K562 (cell line): ENCODE data around the gene TOR1B. TPM values are rescaled to one million over a fixed set of nuclear protein-coding genes. Genes with fewer than 3 reads are reported as not detected.
A peak's percentile ranks its signal among the peaks of the same experiment; 100 is the strongest.

Experiments
- CXXC5 ChIP-seq: fragments of 250-450 bp; sonication (Bioruptor Pico); IDR thresholded peaks from 2 replicates; pipeline ENCODE4 v1.8.0; 2022; ENCODE audit warnings: inconsistent platforms, mild to moderate bottlenecking, moderate library complexity
- ESRRB ChIP-seq: fragments of 250-450 bp; sonication (Bioruptor Pico); IDR thresholded peaks from 2 replicates; pipeline ENCODE4 v1.5.0; 2020; ENCODE audit warnings: mild to moderate bottlenecking, moderate library complexity, borderline replicate concordance
- FOS ChIP-seq: IDR thresholded peaks from 3 replicates; pipeline ENCODE4 v1.6.1; 2011; ENCODE audit not compliant: insufficient read length; ENCODE audit errors: extremely low read depth
- FOSL1 ChIP-seq: fragments of 200-800 bp; sonication (Bioruptor generic); conservative IDR thresholded peaks from 2 replicates; pipeline ENCODE4 v1.6.1; 2016; ENCODE audit warnings: missing genetic modification characterization, missing compliant biosample characterization
- GABPB2 ChIP-seq: fragments of 250-450 bp; sonication (Bioruptor Pico); conservative IDR thresholded peaks from 2 replicates; pipeline ENCODE4 v1.5.1; 2021; ENCODE audit warnings: mild to moderate bottlenecking
- GATA2 ChIP-seq: sonication (generic); formaldehyde crosslinking; IDR thresholded peaks from 2 replicates; pipeline ENCODE4 v1.4.0; 2020; ENCODE audit warnings: mild to moderate bottlenecking, missing genetic modification reagents
- HDGF ChIP-seq: fragments of 450-650 bp; IDR thresholded peaks from 2 replicates; pipeline ENCODE4 v1.6.1; 2016
- JUND ChIP-seq, 2 experiments: IDR thresholded peaks; 2 replicates in 1 of 2; 3 replicates in 1 of 2; pipeline ENCODE4 v1.6.1; 2011; ENCODE audit warnings: borderline replicate concordance in 2 of 2, low read depth in 2 of 2, low read length in 2 of 2, improper control_type of control experiment in 1 of 2, missing biosample characterization in 1 of 2, missing genetic modification characterization in 1 of 2, missing genetic modification reagents in 1 of 2
- KLF16 ChIP-seq: IDR thresholded peaks from 2 replicates; pipeline ENCODE4 v1.6.1; 2016; ENCODE audit warnings: antibody characterized with exemption
- MECOM ChIP-seq: fragments of 250-450 bp; sonication (Bioruptor Pico); IDR thresholded peaks from 2 replicates; pipeline ENCODE4 v1.8.0; 2022; ENCODE audit warnings: inconsistent platforms
- MTF1 ChIP-seq: fragments of 250-450 bp; sonication (Bioruptor Pico); IDR thresholded peaks from 2 replicates; pipeline ENCODE4 v1.9.0; 2021; ENCODE audit warnings: moderate library complexity, mild to moderate bottlenecking, inconsistent platforms, borderline replicate concordance
- MYC ChIP-seq, 2 experiments: fragments of 250-450 bp in 1 of 2; sonication (Bioruptor Pico) in 1 of 2; IDR thresholded peaks; 2 replicates each; pipeline versions ENCODE4 v1.5.1 to v1.6.1; 2012 to 2021; ENCODE audit warnings: low read depth in 2 of 2, borderline replicate concordance in 1 of 2, improper control_type of control experiment in 1 of 2, low read length in 1 of 2, mild to moderate bottlenecking in 1 of 2, moderate library complexity in 1 of 2
- POLR2AphosphoS5 ChIP-seq: IDR thresholded peaks from 2 replicates; pipeline ENCODE4 v1.6.1; 2011; ENCODE audit warnings: mild to moderate bottlenecking, low read depth, low read length, moderate library complexity; ENCODE audit not compliant: control insufficient read depth, insufficient read depth
- PYGO2 ChIP-seq: fragments of 450-650 bp; IDR thresholded peaks from 2 replicates; pipeline ENCODE4 v1.6.1; 2016; ENCODE audit warnings: mild to moderate bottlenecking, missing genetic modification characterization, moderate library complexity, missing compliant biosample characterization
- SMAD4 ChIP-seq: fragments of 250-450 bp; sonication (Bioruptor Pico); conservative IDR thresholded peaks from 2 replicates; pipeline ENCODE4 v1.8.0; 2021; ENCODE audit warnings: inconsistent platforms, mild to moderate bottlenecking, moderate library complexity
- SOX6 ChIP-seq: fragments of 450-650 bp; IDR thresholded peaks from 2 replicates; pipeline ENCODE4 v1.6.1; 2014; ENCODE audit warnings: mild to moderate bottlenecking
- ZNF253 ChIP-seq: fragments of 250-450 bp; sonication (Bioruptor Pico); conservative IDR thresholded peaks from 2 replicates; pipeline ENCODE4 v1.6.1; 2021; ENCODE audit warnings: mild to moderate bottlenecking
- ZNF583 ChIP-seq: fragments of 250-450 bp; sonication (Bioruptor Pico); IDR thresholded peaks from 2 replicates; pipeline ENCODE4 v1.4.0; 2020
- polyA plus RNA-seq, 8 experiments: library from polyadenylated mRNA; depleted of rRNA in 4 of 8; stranded (reverse) in 5 of 8; unstranded in 3 of 8; fragments of >200 nt; fragmentation: Nextera tagmentation in 2 of 8; fragmentation: Illumina TruSeq in 1 of 8; extraction: Ambion mirVana in 2 of 8; extraction: Trizol in 1 of 8; gene quantifications; 2 replicates each; pipeline versions ENCODE4 v1.2.1 to v1.2.3, GENCODE V29; 2011 to 2014; ENCODE audit warnings: inconsistent platforms in 1 of 8, missing spikeins in 1 of 8
- total RNA-seq, 7 experiments: library from RNA; depleted of rRNA in 6 of 7; stranded (reverse); fragments of >200 nt in 6 of 7; fragmentation: Illumina TruSeq in 2 of 7; extraction: Trizol in 2 of 7; gene quantifications; 2 replicates each; pipeline versions ENCODE4 v1.2.1 to v1.2.3, GENCODE V29; 2011 to 2021; ENCODE audit warnings: low replicate concordance in 1 of 7
- TF ChIP-seq, protein P1 (sequence below): fragments of 200-800 bp; sonication (Bioruptor generic); IDR thresholded peaks from 2 replicates; pipeline ENCODE4 v1.6.1; 2016; ENCODE audit warnings: missing genetic modification characterization, missing compliant biosample characterization
- TF ChIP-seq, protein P2 (sequence below): fragments of 250-450 bp; sonication (Bioruptor Pico); IDR thresholded peaks from 2 replicates; pipeline ENCODE4 v1.8.0; 2022; ENCODE audit warnings: moderate library complexity, mild to moderate bottlenecking, inconsistent platforms
- TF ChIP-seq, protein P3 (sequence below): sonication (generic); formaldehyde crosslinking; IDR thresholded peaks from 2 replicates; pipeline ENCODE4 v1.9.0; 2022; ENCODE audit warnings: mild to moderate bottlenecking, missing genetic modification reagents

Gene TOR1B
- total and polyA plus RNA-seq, 9 of the 15 experiments (the other 6 are each of a cell fraction or from before 2014, with no cell fraction given), result 4.2 to 36.5 (median 24.6) TPM

DNA sequence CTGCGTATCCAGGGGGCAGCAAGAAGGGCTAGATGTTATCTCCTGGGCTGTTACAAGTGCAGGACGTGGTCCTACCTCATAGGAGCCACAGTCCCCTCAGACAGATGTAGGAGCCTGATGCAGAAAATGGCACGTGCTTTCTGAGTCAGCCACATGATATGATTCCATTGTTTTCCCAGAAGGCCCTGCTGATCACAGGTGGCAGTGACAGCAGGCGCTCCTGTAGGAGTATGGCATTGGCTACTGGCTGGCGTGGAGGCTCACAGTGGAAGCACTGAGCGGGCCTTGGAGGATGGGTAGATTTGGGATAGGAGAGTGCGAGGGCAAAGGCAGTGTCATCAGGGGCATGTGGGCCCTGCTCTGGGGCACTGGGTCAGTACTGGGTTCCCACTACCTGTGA, 54.2 kb downstream of the TOR1B start (continued):
- TF ChIP-seq, protein P1, sequence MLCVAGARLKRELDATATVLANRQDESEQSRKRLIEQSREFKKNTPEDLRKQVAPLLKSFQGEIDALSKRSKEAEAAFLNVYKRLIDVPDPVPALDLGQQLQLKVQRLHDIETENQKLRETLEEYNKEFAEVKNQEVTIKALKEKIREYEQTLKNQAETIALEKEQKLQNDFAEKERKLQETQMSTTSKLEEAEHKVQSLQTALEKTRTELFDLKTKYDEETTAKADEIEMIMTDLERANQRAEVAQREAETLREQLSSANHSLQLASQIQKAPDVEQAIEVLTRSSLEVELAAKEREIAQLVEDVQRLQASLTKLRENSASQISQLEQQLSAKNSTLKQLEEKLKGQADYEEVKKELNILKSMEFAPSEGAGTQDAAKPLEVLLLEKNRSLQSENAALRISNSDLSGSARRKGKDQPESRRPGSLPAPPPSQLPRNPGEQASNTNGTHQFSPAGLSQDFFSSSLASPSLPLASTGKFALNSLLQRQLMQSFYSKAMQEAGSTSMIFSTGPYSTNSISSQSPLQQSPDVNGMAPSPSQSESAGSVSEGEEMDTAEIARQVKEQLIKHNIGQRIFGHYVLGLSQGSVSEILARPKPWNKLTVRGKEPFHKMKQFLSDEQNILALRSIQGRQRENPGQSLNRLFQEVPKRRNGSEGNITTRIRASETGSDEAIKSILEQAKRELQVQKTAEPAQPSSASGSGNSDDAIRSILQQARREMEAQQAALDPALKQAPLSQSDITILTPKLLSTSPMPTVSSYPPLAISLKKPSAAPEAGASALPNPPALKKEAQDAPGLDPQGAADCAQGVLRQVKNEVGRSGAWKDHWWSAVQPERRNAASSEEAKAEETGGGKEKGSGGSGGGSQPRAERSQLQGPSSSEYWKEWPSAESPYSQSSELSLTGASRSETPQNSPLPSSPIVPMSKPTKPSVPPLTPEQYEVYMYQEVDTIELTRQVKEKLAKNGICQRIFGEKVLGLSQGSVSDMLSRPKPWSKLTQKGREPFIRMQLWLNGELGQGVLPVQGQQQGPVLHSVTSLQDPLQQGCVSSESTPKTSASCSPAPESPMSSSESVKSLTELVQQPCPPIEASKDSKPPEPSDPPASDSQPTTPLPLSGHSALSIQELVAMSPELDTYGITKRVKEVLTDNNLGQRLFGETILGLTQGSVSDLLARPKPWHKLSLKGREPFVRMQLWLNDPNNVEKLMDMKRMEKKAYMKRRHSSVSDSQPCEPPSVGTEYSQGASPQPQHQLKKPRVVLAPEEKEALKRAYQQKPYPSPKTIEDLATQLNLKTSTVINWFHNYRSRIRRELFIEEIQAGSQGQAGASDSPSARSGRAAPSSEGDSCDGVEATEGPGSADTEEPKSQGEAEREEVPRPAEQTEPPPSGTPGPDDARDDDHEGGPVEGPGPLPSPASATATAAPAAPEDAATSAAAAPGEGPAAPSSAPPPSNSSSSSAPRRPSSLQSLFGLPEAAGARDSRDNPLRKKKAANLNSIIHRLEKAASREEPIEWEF (CRISPR knock-in tag), result peak; percentile 57; the same call in 1 of the 2 replicates
- TF ChIP-seq KLF16 (no peak), MYC (IDR thresholded peaks at IDR 0.05; ENCODE audit: low read depth, low read length) (peak; percentile 73; the same call in 1 of the 2 replicates), MYC (CRISPR knock-in tag; IDR thresholded peaks at IDR 0.05; ENCODE audit: borderline replicate concordance, low read depth) (peak; percentile 37; the same call in 1 of the 2 replicates), HDGF (no peak), FOS (peak; percentile 3), ZNF253 (CRISPR knock-in tag) (no peak), ESRRB (CRISPR knock-in tag) (no peak), CXXC5 (CRISPR knock-in tag) (peak; percentile 75), JUND (IDR thresholded peaks at IDR 0.05; ENCODE audit: borderline replicate concordance, low read depth, low read length) (peak; percentile 60; the same call in 1 of the 2 replicates), JUND (tag; IDR thresholded peaks at IDR 0.05; ENCODE audit: borderline replicate concordance, low read depth, low read length) (peak; percentile 71; the same call in 2 of the 3 replicates), MECOM (CRISPR knock-in tag) (0 out of 2 replicates have a peak, but pooled peaks have one; percentile 60), ZNF583 (CRISPR knock-in tag) (peak; percentile 75; the same call in 1 of the 2 replicates), FOSL1 (tag) (peak; percentile 83), GATA2 (peak; percentile 59), SOX6 (no peak), GABPB2 (0 out of 2 replicates have a peak, but pooled peaks have one; percentile 22), POLR2AphosphoS5 (no peak), SMAD4 (CRISPR knock-in tag) (peak; percentile 80), MTF1 (CRISPR knock-in tag) (0 out of 2 replicates have a peak, but pooled peaks have one; percentile 6), PYGO2 (0 out of 2 replicates have a peak, but pooled peaks have one; percentile 40)
- TF ChIP-seq, protein P2, sequence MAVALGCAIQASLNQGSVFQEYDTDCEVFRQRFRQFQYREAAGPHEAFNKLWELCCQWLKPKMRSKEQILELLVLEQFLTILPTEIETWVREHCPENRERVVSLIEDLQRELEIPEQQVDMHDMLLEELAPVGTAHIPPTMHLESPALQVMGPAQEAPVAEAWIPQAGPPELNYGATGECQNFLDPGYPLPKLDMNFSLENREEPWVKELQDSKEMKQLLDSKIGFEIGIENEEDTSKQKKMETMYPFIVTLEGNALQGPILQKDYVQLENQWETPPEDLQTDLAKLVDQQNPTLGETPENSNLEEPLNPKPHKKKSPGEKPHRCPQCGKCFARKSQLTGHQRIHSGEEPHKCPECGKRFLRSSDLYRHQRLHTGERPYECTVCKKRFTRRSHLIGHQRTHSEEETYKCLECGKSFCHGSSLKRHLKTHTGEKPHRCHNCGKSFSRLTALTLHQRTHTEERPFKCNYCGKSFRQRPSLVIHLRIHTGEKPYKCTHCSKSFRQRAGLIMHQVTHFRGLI (CRISPR knock-in tag), result 0 out of 2 replicates have a peak, but pooled peaks have one; percentile 6
- TF ChIP-seq, protein P3, sequence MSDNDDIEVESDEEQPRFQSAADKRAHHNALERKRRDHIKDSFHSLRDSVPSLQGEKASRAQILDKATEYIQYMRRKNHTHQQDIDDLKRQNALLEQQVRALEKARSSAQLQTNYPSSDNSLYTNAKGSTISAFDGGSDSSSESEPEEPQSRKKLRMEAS (CRISPR knock-in tag), result peak; percentile 68
